HepG2 (cell line): ENCODE data around the gene MVB12A. TPM values are rescaled to one million over a fixed set of nuclear protein-coding genes. Genes with fewer than 3 reads are reported as not detected.

Experiments used
- ATAC-seq: fragments of 200-7000 bp; cut with Tn5 transposase; 3 replicates; pipeline ENCODE4 v1.9.1; 2020; ENCODE audit warnings: mild to moderate bottlenecking, moderate library complexity
- BruUV-seq: library from RNA; stranded (reverse); fragments of 400-500 nt; replicated peaks from 2 replicates; lab custom pipeline; 2021; lab: Mats Ljungman, UMichigan
- CTCF ChIA-PET: fragments of 300-600 bp; formaldehyde crosslinking; extraction: SDS; loops from one replicate; lab custom pipeline; 2021; ENCODE audit warnings: low total read pairs, inconsistent platforms, low intra/inter-chr PET ratio; lab: Yijun Ruan, JAX
- POLR2A ChIA-PET: fragments of 350-600 bp; sonication (Branson Sonifier 250); formaldehyde crosslinking; loops from one replicate; lab custom pipeline; 2020; ENCODE audit warnings: antibody characterized with exemption, inconsistent platforms; lab: Yijun Ruan, JAX
- DNase-seq: peaks from one replicate; pipeline ENCODE4 v3.0.0-alpha.2; 2015; ENCODE audit warnings: low spot score
- FAIRE-seq: peaks from 3 replicates; lab custom pipeline; 2011; peaks lifted over from hg19 to GRCh38; lab: Jason Lieb, UNC
- H2AFZ ChIP-seq: one replicate; pipeline ENCODE4 v1.6.1; 2011; ENCODE audit warnings: low read length, inconsistent platforms
- H3K27ac ChIP-seq: fragments of 300-600 bp; 3 replicates; pipeline ENCODE4 v1.8.0; 2011; ENCODE audit warnings: mixed run types, mild to moderate bottlenecking, mixed read lengths, low read length, inconsistent platforms; ENCODE audit not compliant: insufficient read depth; ENCODE audit errors: extremely low read length
- H3K27me3 ChIP-seq, 2 experiments: fragments of 200-600 bp in 1 of 2; 2 replicates in 1 of 2; 3 replicates in 1 of 2; pipeline versions ENCODE4 v1.6.0 to v1.8.0; 2011; ENCODE audit warnings: low read length in 2 of 2, mild to moderate bottlenecking in 2 of 2, moderate library complexity in 2 of 2, inconsistent platforms in 1 of 2; ENCODE audit not compliant: insufficient read depth in 2 of 2, control insufficient read depth in 1 of 2
- H3K36me3 ChIP-seq, 2 experiments: fragments of 200-600 bp in 1 of 2; replicated peaks in 1 of 2; 2 replicates in 1 of 2; 3 replicates in 1 of 2; pipeline versions ENCODE4 v1.5.1 to v1.8.0; 2011; ENCODE audit warnings: low read length in 2 of 2, inconsistent platforms in 1 of 2; ENCODE audit not compliant: insufficient read depth in 2 of 2, control insufficient read depth in 1 of 2
- H3K4me1 ChIP-seq: 2 replicates; pipeline ENCODE4 v1.5.1; 2012; ENCODE audit warnings: low read length, inconsistent platforms; ENCODE audit not compliant: insufficient read depth
- H3K4me2 ChIP-seq: 2 replicates; pipeline ENCODE4 v1.6.0; 2011; ENCODE audit warnings: low read depth, low read length, inconsistent platforms
- H3K4me3 ChIP-seq, 3 experiments: fragments of 200-600 bp in 1 of 3; sonication (generic), shearing (Covaris generic) in 1 of 3; replicated peaks in 1 of 3; 2 replicates each; pipeline ENCODE4 v1.5.1; 2011 to 2016; ENCODE audit warnings: low read length in 3 of 3, inconsistent platforms in 2 of 3, low read depth in 2 of 3, mild to moderate bottlenecking in 2 of 3, control low read depth in 1 of 3, mixed read lengths in 1 of 3; ENCODE audit not compliant: insufficient read depth in 1 of 3
- H3K79me2 ChIP-seq: one replicate; pipeline ENCODE4 v1.6.1; 2011; ENCODE audit warnings: low read length, inconsistent platforms; ENCODE audit not compliant: insufficient read depth
- H3K9ac ChIP-seq: 2 replicates; pipeline ENCODE4 v1.6.0; 2011; ENCODE audit warnings: mild to moderate bottlenecking, low read depth, low read length, inconsistent platforms; ENCODE audit not compliant: insufficient read depth
- H3K9me3 ChIP-seq: 2 replicates; pipeline ENCODE4 v1.5.1; 2012; ENCODE audit warnings: mild to moderate bottlenecking, low read length
- H4K20me1 ChIP-seq: 2 replicates; pipeline ENCODE4 v1.6.0; 2011; ENCODE audit warnings: inconsistent platforms, mild to moderate bottlenecking, low read length, moderate library complexity; ENCODE audit not compliant: insufficient read depth
- ELF3 ChIP-seq: IDR thresholded peaks from 2 replicates; pipeline ENCODE4 v1.6.1; 2016; ENCODE audit warnings: missing genetic modification reagents, missing compliant biosample characterization
- PRDM4 ChIP-seq: sonication (generic); formaldehyde crosslinking; IDR thresholded peaks from 2 replicates; pipeline ENCODE4 v1.9.0; 2021; ENCODE audit warnings: missing genetic modification reagents, borderline replicate concordance
- ZBTB38 ChIP-seq: sonication (generic); formaldehyde crosslinking; IDR thresholded peaks from 2 replicates; pipeline ENCODE4 v1.5.1; 2020; ENCODE audit warnings: mild to moderate bottlenecking, missing genetic modification reagents
- ZMAT5 ChIP-seq: sonication (generic); formaldehyde crosslinking; IDR thresholded peaks from 2 replicates; pipeline ENCODE4 v1.5.0; 2020; ENCODE audit warnings: mild to moderate bottlenecking, low read depth, missing genetic modification reagents, borderline replicate concordance
- ZNF331 ChIP-seq: sonication (generic); formaldehyde crosslinking; IDR thresholded peaks from 2 replicates; pipeline ENCODE4 v1.4.0; 2020; ENCODE audit warnings: missing genetic modification reagents
- ZNF512 ChIP-seq: sonication (generic); formaldehyde crosslinking; IDR thresholded peaks from 2 replicates; pipeline ENCODE4 v1.4.0; 2020; ENCODE audit warnings: mild to moderate bottlenecking, missing genetic modification reagents
- ZNF605 ChIP-seq: sonication (generic); formaldehyde crosslinking; IDR thresholded peaks from 2 replicates; pipeline ENCODE4 v1.8.0; 2022; ENCODE audit warnings: mild to moderate bottlenecking, missing genetic modification reagents
- WGBS: methylation state at CpG from one replicate; pipeline ENCODE4 v1.1.6; 2017; ENCODE audit warnings: low lambda C conversion rate; 5-methylcytosine and 5-hydroxymethylcytosine counted together
- in situ Hi-C: cut with HindIII; loops from 2 replicates; pipeline ENCODE4 v1.10.0; 2017; ENCODE audit warnings: low pct_unique_long_range_greater_than_20kb; ENCODE audit not compliant: extremely low pct_ligation_motif_present
- intact Hi-C: fragments of 100-400 bp; cut with micrococcal nuclease; formaldehyde crosslinking; loops from one replicate; pipeline ENCODE4 v1.10.0; 2022; ENCODE audit not compliant: unreplicated experiment
- polyA plus RNA-seq, 8 experiments: library from polyadenylated mRNA; depleted of rRNA in 3 of 8; stranded (reverse) in 7 of 8; unstranded in 1 of 8; fragments of >200 nt; fragmentation: Illumina TruSeq in 4 of 8; extraction: Trizol in 4 of 8; gene quantifications; 2 replicates each; pipeline versions ENCODE4 v1.2.1 to v1.2.3, GENCODE V29; 2011 to 2016; ENCODE audit warnings: low read depth in 4 of 8, missing spikeins in 1 of 8, mixed read lengths in 1 of 8; ENCODE audit not compliant: insufficient read depth in 1 of 8
- total RNA-seq, 5 experiments: library from RNA; depleted of rRNA; stranded (reverse); fragments of >200 nt; fragmentation: Illumina TruSeq; extraction: Trizol; gene quantifications; 2 replicates each; pipeline ENCODE4 v1.2.3, GENCODE V29; 2016; ENCODE audit warnings: low read depth in 1 of 5

Gene MVB12A
- total and polyA plus RNA-seq, 2 of the 13 experiments (the other 11 are each of a cell fraction or from before 2014, with no cell fraction given): 35.7 to 36.1 TPM

GRCh38 chr19:17404015-17404414 is 15.8 kb upstream of the MVB12A start:
- in situ Hi-C loops: no loop called here
- no peaks in the 10 kb centered on the region; the same call in 1 of the 2 replicates for H4K20me1 ChIP-seq
- H3K9ac ChIP-seq: no peak overlapping the region; the same call in 1 of the 2 replicates
- H3K27me3 ChIP-seq: no peaks in the 10 kb centered on the region; a peak in 1 of 5 replicates
- POLR2A ChIA-PET: no interaction called here
- intact Hi-C loops: no loop called here
- no peaks in the 10 kb centered on the region for H3K9me3 ChIP-seq
- H3K27ac ChIP-seq: peak overlapping the region; percentile 81
- peaks cover 0 to 8% of the 10 kb centered on the region in 2 experiments; a peak in 3 of 5 replicates for H3K36me3 ChIP-seq
- peak overlapping the region; percentile 62 to 82 (median 70); a peak in 5 of 6 replicates for H3K4me3 ChIP-seq
- H3K4me1 ChIP-seq: peaks cover 13% of the 10 kb centered on the region
- WGBS: 93% methylated on average over 6 of the region's 6 CpGs
- H2AFZ ChIP-seq: no peak overlapping the region
- TF ChIP-seq ZNF331 (no peak), ZBTB38 (CRISPR knock-in tag) (0 out of 2 replicates have a peak, but pooled peaks have one; percentile 21)
- ATAC-seq (no peak), DNase-seq (no peak), FAIRE-seq (no peak)
- H3K79me2 ChIP-seq: peaks cover 33% of the 10 kb centered on the region
- CTCF ChIA-PET: no interaction called here
- peak overlapping the region; percentile 92 for H3K4me2 ChIP-seq
- BruUV-seq: no TSS peak

GRCh38 chr19:17404621-17405249 is 15.1 kb upstream of the MVB12A start:
- intact Hi-C loops (loop anchor here (1.0 to 5.0 kb wide), 2 partner anchors 15 to 67 kb away; partner anchors contain the start of gene GTPBP3), in situ Hi-C loops (no loop called here)
- DNase-seq (no peak), FAIRE-seq (no peak), ATAC-seq (no peak)
- CTCF ChIA-PET: no interaction called here
- Histone ChIP-seq H3K27me3 (no peaks in the 10 kb centered on the region; a peak in 1 of 5 replicates), H3K4me2 (peak overlapping the region; percentile 92), H4K20me1 (no peaks in the 10 kb centered on the region; the same call in 1 of the 2 replicates), H3K4me3 (peak overlapping the region; percentile 62 to 82 (median 70)), H3K9ac (peak overlapping the region; percentile 78), H3K36me3 (peaks cover 0 to 8% of the 10 kb centered on the region in 2 experiments; a peak in 3 of 5 replicates), H2AFZ (no peak overlapping the region), H3K9me3 (no peaks in the 10 kb centered on the region), H3K27ac (peak overlapping the region; percentile 81), H3K4me1 (peaks cover 13% of the 10 kb centered on the region), H3K79me2 (peaks cover 33% of the 10 kb centered on the region)
- WGBS: 41% methylated on average over 7 of the region's 7 CpGs
- POLR2A ChIA-PET: interaction anchor here (0.6 to 3.5 kb wide), 15 partner anchors 13 to 455 kb away, joined by 3 to 76 read pairs (median 4); partner anchors contain the start of genes DDA1, MAP1S, MVB12A and PGLS
- BruUV-seq: no TSS peak
- TF ChIP-seq ZMAT5 (CRISPR knock-in tag) (no peak), ELF3 (CRISPR knock-in tag) (0 out of 2 replicates have a peak, but pooled peaks have one; percentile 3), ZNF512 (no peak), PRDM4 (CRISPR knock-in tag) (peak; percentile 99), ZNF605 (CRISPR knock-in tag) (peak; percentile 14; the same call in 1 of the 2 replicates)
